Nephron progenitor cell (in vitro differentiated cells): ENCODE data around the gene PLXNA4.

Source experiments
- DNase-seq: peaks from one replicate; pipeline ENCODE4 v3.0.0; 2021
- H3K27ac Mint-ChIP-seq: 2 replicates; pipeline ENCODE4 v1.8.0; 2021; ENCODE audit warnings: mild to moderate bottlenecking, moderate library complexity, mixed read lengths
- H3K27me3 Mint-ChIP-seq: 2 replicates; pipeline ENCODE4 v1.8.0; 2021; ENCODE audit warnings: mild to moderate bottlenecking, low read depth, mixed read lengths; ENCODE audit not compliant: poor library complexity
- H3K36me3 Mint-ChIP-seq: 2 replicates; pipeline ENCODE4 v1.8.0; 2021; ENCODE audit warnings: low read depth, mixed read lengths
- H3K4me1 Mint-ChIP-seq: 2 replicates; pipeline ENCODE4 v1.8.0; 2021; ENCODE audit warnings: mixed read lengths
- H3K4me3 Mint-ChIP-seq: 2 replicates; pipeline ENCODE4 v1.8.0; 2021; ENCODE audit warnings: mild to moderate bottlenecking, moderate library complexity, mixed read lengths
- H3K9me3 Mint-ChIP-seq: 2 replicates; pipeline ENCODE4 v1.8.0; 2021; ENCODE audit warnings: mild to moderate bottlenecking, moderate library complexity, mixed read lengths
- CTCF ChIP-seq: fragments of 200-600 bp; sonication (generic); IDR thresholded peaks from 2 replicates; pipeline ENCODE4 v1.5.0; 2021; ENCODE audit warnings: antibody characterized with exemption

Gene PLXNA4

GRCh38 chr7:132377015-132377414 is 199.3 kb downstream of the PLXNA4 start:
- TF ChIP-seq CTCF = no peak
- Mint-ChIP-seq H3K4me3 (no peak overlapping the region), H3K36me3 (no peaks in the 10 kb centered on the region), H3K27ac (peak overlapping the region; percentile 6), H3K27me3 (peaks cover 26% of the 10 kb centered on the region), H3K9me3 (no peaks in the 10 kb centered on the region), H3K4me1 (peaks cover 17% of the 10 kb centered on the region)
- no peak for DNase-seq

GRCh38 chr7:132376361-132377013 is 199.8 kb downstream of the PLXNA4 start:
- Mint-ChIP-seq H3K9me3 (no peaks in the 10 kb centered on the region), H3K4me1 (peaks cover 12% of the 10 kb centered on the region), H3K27me3 (peaks cover 31% of the 10 kb centered on the region), H3K27ac (peak overlapping the region; percentile 6), H3K4me3 (no peak overlapping the region), H3K36me3 (no peaks in the 10 kb centered on the region)
- no peak for DNase-seq
- TF ChIP-seq CTCF = no peak

GRCh38 chr7:132373879-132374278 is 202.4 kb downstream of the PLXNA4 start:
- Mint-ChIP-seq H3K4me1 (peaks cover 6% of the 10 kb centered on the region), H3K36me3 (no peaks in the 10 kb centered on the region), H3K27me3 (peaks cover 48% of the 10 kb centered on the region), H3K27ac (no peak overlapping the region), H3K9me3 (no peaks in the 10 kb centered on the region), H3K4me3 (no peak overlapping the region)
- no peak for TF ChIP-seq CTCF
- DNase-seq = no peak

- H3K9me3 Mint-ChIP-seq = no peaks in the 10 kb centered on the region
- H3K4me3 Mint-ChIP-seq = no peak overlapping the region
- H3K27me3 Mint-ChIP-seq = peaks cover 56% of the 10 kb centered on the region
- H3K4me1 Mint-ChIP-seq = peaks cover 6% of the 10 kb centered on the region
- no peak overlapping the region for H3K27ac Mint-ChIP-seq
- DNase-seq = no peak
- no peak for TF ChIP-seq CTCF
- H3K36me3 Mint-ChIP-seq = no peaks in the 10 kb centered on the region
These were observed 203.2 kb downstream of the PLXNA4 start for GRCh38 chr7:132373041-132373440.

GRCh38 chr7:132371948-132372347 is 204.3 kb downstream of the PLXNA4 start:
- no peak overlapping the region for H3K4me3 Mint-ChIP-seq
- H3K9me3 Mint-ChIP-seq = no peaks in the 10 kb centered on the region
- H3K27ac Mint-ChIP-seq = no peak overlapping the region
- no peak for TF ChIP-seq CTCF
- peaks cover 5% of the 10 kb centered on the region for H3K4me1 Mint-ChIP-seq
- H3K27me3 Mint-ChIP-seq = peaks cover 58% of the 10 kb centered on the region
- DNase-seq = no peak
- no peaks in the 10 kb centered on the region for H3K36me3 Mint-ChIP-seq

GRCh38 chr7:132368246-132368900 is 207.9 kb downstream of the PLXNA4 start:
- H3K4me1 Mint-ChIP-seq = no peaks in the 10 kb centered on the region
- no peak for TF ChIP-seq CTCF
- no peaks in the 10 kb centered on the region for H3K36me3 Mint-ChIP-seq
- no peak overlapping the region for H3K4me3 Mint-ChIP-seq
- H3K27ac Mint-ChIP-seq = no peak overlapping the region
- DNase-seq = no peak
- peaks cover 65% of the 10 kb centered on the region for H3K27me3 Mint-ChIP-seq
- H3K9me3 Mint-ChIP-seq = no peaks in the 10 kb centered on the region
